Lung (tissue), 12 donors: ENCODE measurements around the gene PFDN1. TPM values are rescaled to one million over a fixed set of nuclear protein-coding genes. Genes with fewer than 3 reads are reported as not detected.
A peak's percentile ranks its signal among the peaks of the same experiment; 100 is the strongest.

Source experiments
- ATAC-seq: fragments of 200-7000 bp; cut with Tn5 transposase; one replicate; pipeline ENCODE4 v1.9.1; 2020; ENCODE audit warnings: moderate number of reproducible peaks; ENCODE audit not compliant: insufficient read depth, low FRiP score
- DNase-seq, 3 donors: peaks; one replicate each; pipeline ENCODE4 v3.0.0-alpha.2; 2013 to 2017
- H3K27ac ChIP-seq, 2 donors: one replicate each; pipeline ENCODE4 v1.5.1; 2013; ENCODE audit warnings: mild to moderate bottlenecking in 2 of 2, moderate library complexity in 2 of 2, control low read depth in 1 of 2, inconsistent platforms in 1 of 2, low read depth in 1 of 2, low read length in 1 of 2
- H3K27me3 ChIP-seq, 3 donors: one replicate each; pipeline ENCODE4 v1.5.1; 2013; ENCODE audit warnings: low read length in 2 of 3; ENCODE audit not compliant: control insufficient read depth in 3 of 3, insufficient read depth in 3 of 3
- H3K36me3 ChIP-seq, 4 donors: one replicate each; pipeline ENCODE4 v1.5.1; 2013; ENCODE audit warnings: low read length in 4 of 4, mild to moderate bottlenecking in 1 of 4, moderate library complexity in 1 of 4; ENCODE audit not compliant: control insufficient read depth in 4 of 4, insufficient read depth in 4 of 4
- H3K4me1 ChIP-seq, 5 donors: one replicate each; pipeline ENCODE4 v1.5.1; 2013; ENCODE audit warnings: low read length in 5 of 5, mild to moderate bottlenecking in 2 of 5, moderate library complexity in 1 of 5; ENCODE audit not compliant: control insufficient read depth in 5 of 5, insufficient read depth in 5 of 5
- H3K4me3 ChIP-seq: one replicate; pipeline ENCODE4 v1.5.1; 2013; ENCODE audit warnings: mild to moderate bottlenecking, control low read depth, moderate library complexity
- H3K9ac ChIP-seq, 2 donors: one replicate each; pipeline ENCODE4 v1.5.1; 2013; ENCODE audit warnings: low read length in 2 of 2, control low read depth in 1 of 2; ENCODE audit not compliant: insufficient read depth in 1 of 2
- H3K9me3 ChIP-seq, 4 donors: one replicate each; pipeline ENCODE4 v1.5.1; 2013; ENCODE audit warnings: low read length in 3 of 4, mild to moderate bottlenecking in 1 of 4, moderate library complexity in 1 of 4; ENCODE audit not compliant: control insufficient read depth in 4 of 4, insufficient read depth in 3 of 4
- CTCF ChIP-seq: IDR thresholded peaks from 2 replicates; pipeline ENCODE4 v1.5.1; 2012; ENCODE audit warnings: mild to moderate bottlenecking; ENCODE audit errors: control extremely low read depth, extremely low read depth
- WGBS, 2 donors: extraction: QIAGEN DNeasy Blood & Tissue Kit; methylation state at CpG; one replicate each; pipeline ENCODE4 v1.1.7; 2013; 5-methylcytosine and 5-hydroxymethylcytosine counted together
- polyA plus RNA-seq, 2 donors: library from polyadenylated mRNA; stranded (reverse); fragments of 200-250 nt; gene quantifications; one replicate each; pipeline ENCODE4 v1.2.1, GENCODE V29; 2013
- total RNA-seq, 2 donors: library from RNA; depleted of rRNA in 1 of 2; stranded (reverse); fragments of >200 nt in 1 of 2; gene quantifications; one replicate each; pipeline ENCODE4 v1.2.1, GENCODE V29; 2014 to 2021
- donor health status: control.
- donor health status: control.
- donor health status: Bipolar disorder and iron deficiency.
- donor health status: healthy.
- donor health status: DM: yes; HTN: yes; CAD: no.

PFDN1 gene
- total and polyA plus RNA-seq, 4 donors: 42.0 to 108 (median 51.6) TPM

- Histone ChIP-seq H3K9ac (no peak overlapping the region), H3K27me3 (no peaks in the 10 kb centered on the region), H3K27ac (no peak overlapping the region), H3K9me3 (no peaks in the 10 kb centered on the region), H3K4me3 (no peak overlapping the region), H3K36me3 (no peaks in the 10 kb centered on the region), H3K4me1 (peaks cover 0 to 17% (median 6%) of the 10 kb centered on the region in 5 donors)
- ATAC-seq: no peak
- TF ChIP-seq CTCF: no peak
- 70 to 79% methylated on average over 4 of the region's 4 CpGs for WGBS, 2 donors
- no peak for DNase-seq
Measured at GRCh38 chr5:140348104-140348503, 45.2 kb upstream of the PFDN1 start.

GRCh38 chr5:140347360-140347759 lies 44.5 kb upstream of the PFDN1 start:
- peaks cover 0 to 2% (median 0%) of the 10 kb centered on the region in 4 donors for H3K36me3 ChIP-seq
- H3K27me3 ChIP-seq: no peaks in the 10 kb centered on the region
- H3K4me1 ChIP-seq: peaks cover 0 to 17% (median 9%) of the 10 kb centered on the region in 5 donors
- H3K9ac ChIP-seq: no peak overlapping the region
- 50 to 69% methylated on average over 2 of the region's 2 CpGs for WGBS, 2 donors
- peak overlapping the region; percentile 52 to 95 for H3K27ac ChIP-seq
- no peak for TF ChIP-seq CTCF
- no peak overlapping the region for H3K4me3 ChIP-seq
- DNase-seq: no peak
- no peak for ATAC-seq
- H3K9me3 ChIP-seq: no peaks in the 10 kb centered on the region

- WGBS, 2 donors: 1% methylated on average over 46 to 72 of the region's 72 CpGs
- ATAC-seq (peak; percentile 88), DNase-seq (peak; percentile 82 to 90 (median 85))
- peak within 1 kb of the TSS; percentile 81 to 95 for H3K27ac ChIP-seq
- H3K9ac ChIP-seq: peak within 1 kb of the TSS in 1 of 2 donors; percentile 67
- TF ChIP-seq CTCF: peak; percentile 20
- no peaks in the 10 kb centered on the region for H3K9me3 ChIP-seq
- H3K4me3 ChIP-seq: peak within 1 kb of the TSS; percentile 49
- H3K36me3 ChIP-seq: peaks cover 0 to 9% (median 0%) of the 10 kb centered on the region in 4 donors
- peaks cover 0 to 17% (median 17%) of the 10 kb centered on the region in 5 donors for H3K4me1 ChIP-seq
- H3K27me3 ChIP-seq: no peaks in the 10 kb centered on the region
Measured at GRCh38 chr5:140346348-140347221, 43.7 kb upstream of the PFDN1 start, which contains the start of gene HBEGF. Gene HBEGF, minus strand, starts transcription at chr5:140346603. Its CDS starts 275 bp downstream, at chr5:140346328.
